ENCODE data around the gene FAM120C.

Gene FAM120C

DNA sequence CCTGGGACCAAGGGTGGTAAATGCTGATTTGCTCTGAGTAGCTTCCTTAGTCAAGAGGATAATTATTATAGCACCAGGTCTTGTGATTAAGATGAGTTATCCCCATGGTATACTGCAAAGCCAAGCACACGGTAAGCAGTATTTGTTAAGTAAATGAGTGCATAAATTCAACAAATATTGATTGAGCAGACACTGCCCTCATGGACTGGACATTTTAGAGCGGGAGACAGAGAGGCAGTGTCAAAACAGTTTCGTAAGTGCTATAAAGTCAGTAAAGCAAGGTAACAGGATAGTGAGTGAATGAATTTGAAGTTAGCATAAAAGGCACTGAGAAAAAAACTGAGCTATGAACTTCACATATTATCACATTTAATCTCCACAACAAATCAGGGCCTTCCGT lies 152.7 kb downstream of the FAM120C start:
- no peak for DNase-seq

DNA sequence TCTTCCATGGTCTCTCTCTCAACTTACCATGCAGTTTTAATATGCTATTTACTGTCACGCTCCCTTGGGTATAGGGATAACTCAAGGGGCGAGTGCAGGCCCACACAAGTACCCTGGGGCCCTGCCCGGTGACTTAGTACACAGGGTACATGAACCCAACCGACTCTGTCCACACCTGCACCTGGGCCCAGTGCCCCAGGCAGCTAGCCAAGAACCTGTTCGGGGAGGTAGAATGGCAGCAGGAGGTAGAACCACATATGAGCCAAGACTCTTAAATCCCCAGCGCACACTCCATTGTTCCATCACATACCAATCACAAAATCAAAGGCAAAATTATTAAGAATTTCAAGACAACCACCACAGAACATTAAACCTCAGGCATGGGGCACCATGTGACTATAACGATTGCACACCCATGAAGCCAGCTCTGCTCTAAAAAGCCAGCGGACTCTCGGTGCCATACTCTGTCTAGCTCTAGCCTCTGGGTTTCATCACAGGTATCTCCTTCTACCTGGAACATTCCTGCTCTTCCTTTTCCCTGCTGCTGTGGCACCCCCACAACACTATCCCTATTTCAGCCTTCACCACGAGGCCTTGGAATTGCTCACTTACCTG lies 153.4 kb downstream of the FAM120C start:
- DNase-seq = no peak

DNA sequence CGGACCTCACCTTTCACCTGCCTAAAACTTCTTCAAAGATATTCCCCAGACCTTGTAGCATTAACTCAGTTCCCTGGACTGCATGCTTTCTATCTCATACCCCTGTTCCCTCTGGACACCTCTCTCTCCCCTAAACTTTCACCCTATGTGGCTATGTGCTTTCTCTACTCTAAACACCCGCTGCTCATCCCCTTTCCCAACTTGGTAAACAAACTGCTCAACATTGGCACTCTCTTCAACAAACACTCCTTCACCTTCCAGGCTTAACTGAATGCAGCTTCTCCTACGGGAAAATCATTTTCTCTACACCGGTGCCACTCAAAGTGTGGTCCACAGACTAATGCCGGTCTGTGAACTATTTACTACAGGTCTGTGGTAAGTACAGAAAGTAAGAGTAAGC lies 158.7 kb downstream of the FAM120C start:
- no peak for DNase-seq
